Measurements from ENCODE around the gene GRIN3B.

The GRIN3B gene

DNA sequence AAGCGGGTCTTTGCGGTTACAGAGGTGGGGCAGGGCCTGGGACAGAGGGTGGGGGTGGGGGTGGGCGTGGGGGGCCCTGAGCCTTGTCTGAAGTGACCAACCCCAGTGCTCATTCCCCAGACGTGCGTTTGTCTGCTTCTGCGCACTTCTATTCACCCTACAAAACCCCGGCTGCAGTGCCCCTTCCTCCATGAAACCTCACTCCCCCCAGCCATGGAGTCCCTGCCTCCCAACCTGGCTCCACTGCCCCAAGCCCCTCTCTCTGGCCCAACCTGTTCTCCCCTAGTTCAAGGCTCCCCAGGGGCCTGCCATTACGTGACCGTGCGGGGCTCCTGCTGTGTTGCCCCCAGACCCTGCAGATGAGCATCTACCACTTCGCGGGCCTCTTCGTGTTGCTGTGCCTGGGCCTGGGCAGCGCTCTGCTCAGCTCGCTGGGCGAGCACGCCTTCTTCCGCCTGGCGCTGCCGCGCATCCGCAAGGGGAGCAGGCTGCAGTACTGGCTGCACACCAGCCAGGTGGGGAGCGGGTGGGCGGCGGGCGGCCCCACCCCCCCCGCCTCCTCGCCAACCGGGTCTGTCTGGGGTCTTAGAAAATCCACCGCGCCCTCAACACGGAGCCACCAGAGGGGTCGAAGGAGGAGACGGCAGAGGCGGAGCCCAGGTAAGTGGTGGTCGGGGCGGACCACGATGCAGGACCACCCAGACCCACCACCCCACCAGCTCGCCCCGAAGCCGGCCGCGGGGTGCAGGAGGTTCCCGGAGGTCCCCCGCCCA lies 8.2 kb downstream of the GRIN3B start:
- no peak for DNase-seq

- no peak for DNase-seq
Observed at GRCh38 chr19:1009041-1009980, 9.1 kb downstream of the GRIN3B start.

DNA sequence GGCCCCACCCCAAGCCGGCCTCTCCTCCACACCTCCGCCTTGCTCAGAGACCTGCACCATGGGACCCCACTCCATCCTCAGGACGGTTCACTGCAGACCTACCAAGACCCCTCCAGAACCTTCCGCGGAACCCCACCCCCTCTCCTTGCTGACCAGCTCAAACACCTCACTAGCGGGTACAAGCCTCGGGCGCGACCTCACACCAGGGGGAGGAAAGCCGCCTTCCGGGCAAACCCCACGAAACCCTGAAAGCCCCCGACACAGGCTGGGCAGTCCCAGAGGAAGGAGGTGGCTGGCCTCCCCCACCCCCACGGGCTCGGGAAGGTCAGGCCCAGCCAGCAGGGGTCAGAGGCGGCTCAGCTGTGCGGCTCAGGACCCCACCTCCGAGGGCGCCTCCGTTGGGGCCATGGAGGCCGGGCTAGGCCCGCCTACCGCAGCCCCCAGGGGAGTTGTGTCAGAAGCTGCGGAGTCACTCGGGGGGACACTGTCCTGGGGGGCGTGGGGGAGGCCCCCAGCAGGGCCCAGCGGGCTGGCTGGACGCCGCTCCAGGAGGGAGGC lies 9.8 kb downstream of the GRIN3B start:
- no peak for DNase-seq

DNA sequence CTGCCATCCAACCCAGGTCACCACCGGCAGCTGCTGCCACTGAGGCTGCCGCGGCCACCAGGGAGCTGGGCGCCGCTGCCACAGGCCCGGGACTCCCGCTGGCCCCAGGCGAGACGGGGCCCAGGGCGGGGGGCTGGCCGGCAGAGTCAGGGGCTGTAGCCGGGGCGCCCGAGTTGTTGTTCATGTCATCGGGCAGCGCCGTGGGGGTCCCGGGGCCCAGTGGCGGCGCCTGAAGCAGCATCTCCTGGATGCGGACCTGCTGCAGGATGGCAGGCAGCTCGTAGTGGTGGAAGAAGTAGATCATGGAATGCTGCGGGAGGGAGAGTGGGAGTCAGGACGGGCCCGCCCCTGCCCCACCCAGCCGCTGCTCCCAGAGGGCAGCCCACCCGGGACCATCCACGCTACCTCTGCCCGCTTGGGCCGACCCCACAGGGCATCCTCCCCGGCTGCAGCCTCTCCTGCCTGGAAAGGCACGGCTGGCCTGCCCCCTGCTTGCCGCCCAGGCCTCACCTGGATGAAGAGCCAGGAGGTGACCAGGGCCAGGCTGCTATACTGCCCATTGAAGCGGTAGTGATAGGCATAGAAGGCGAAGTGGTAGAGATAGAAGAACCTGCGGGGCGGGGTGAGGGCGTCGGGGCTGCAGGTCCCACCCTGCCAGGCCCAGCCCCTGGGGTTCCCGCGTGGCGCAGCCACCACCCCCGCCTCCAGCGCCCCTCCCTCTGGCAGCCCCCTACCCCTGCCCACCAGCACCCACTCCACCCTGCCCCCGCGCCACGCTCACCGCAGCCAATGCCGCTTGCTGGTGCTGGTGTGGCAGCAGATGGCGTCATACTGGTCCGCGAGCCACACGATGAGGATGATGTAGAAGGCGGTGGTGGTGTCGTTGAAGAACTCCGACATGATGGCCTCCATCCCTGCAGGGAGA lies 10.6 kb downstream of the GRIN3B start:
- no peak for DNase-seq

- DNase-seq: no peak
Observed at GRCh38 chr19:1011831-1012333, 11.7 kb downstream of the GRIN3B start.

DNA sequence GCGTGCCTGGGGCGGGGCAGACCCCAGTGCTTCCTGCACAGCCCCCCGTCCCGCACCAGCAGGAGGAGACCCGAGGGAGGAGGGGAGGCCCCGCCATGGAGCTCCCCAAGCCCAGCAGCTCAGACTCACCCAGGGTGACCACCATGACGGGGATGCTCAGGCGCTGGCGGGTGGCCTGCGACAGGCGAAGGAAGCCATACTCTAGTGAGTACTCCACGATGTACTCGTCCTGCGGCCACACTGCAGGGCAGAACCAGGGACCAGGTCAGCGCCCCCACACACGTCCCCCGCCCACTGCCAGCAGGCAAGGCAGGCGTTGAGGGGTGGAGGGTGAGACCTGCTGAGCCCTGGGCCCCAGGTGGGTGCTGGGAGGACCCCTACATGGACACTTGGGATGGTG lies 12.1 kb downstream of the GRIN3B start:
- no peak for DNase-seq

- no peak for DNase-seq
Observed at GRCh38 chr19:1013218-1013617, 13.0 kb downstream of the GRIN3B start.

GRCh38 chr19:1014161-1015060 lies 14.2 kb downstream of the GRIN3B start:
- DNase-seq: no peak

DNA sequence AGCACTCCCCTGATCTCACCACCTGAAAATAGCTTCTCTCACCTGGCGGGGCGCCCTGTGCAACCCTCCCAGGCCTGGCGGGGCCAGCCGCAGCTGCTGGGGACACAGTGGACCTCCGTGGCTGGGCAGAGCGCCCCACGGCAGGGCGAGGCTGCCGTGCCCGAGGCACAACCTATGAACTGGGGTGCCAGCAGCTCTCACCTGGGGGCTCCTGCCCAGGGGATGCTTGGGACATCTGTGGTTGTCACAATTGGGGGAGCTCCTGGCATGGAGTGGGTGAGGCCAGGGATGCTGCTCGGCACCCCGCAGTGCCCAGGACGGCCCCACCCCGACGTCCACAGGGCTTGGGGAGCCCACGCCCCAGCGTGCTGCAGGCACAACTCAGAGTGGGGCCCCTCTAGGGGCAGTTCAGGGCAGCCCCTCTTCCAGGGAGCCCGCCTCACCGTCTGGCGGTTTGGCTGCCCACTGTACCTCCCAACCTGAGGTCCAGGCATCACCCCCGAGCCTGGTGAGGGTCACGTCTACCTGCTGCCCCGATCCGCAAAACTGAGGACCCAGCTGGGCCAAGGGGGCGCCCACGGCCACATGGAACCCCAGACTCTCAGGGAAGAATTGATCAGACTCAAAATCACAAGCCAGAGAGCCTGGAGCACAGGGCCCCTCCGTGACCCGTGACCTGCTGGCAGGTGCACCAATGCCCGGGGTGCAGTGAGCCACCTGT lies 15.0 kb downstream of the GRIN3B start:
- DNase-seq: no peak

GRCh38 chr19:1015782-1016646 lies 15.8 kb downstream of the GRIN3B start:
- DNase-seq: no peak

GRCh38 chr19:1016647-1017114 lies 16.5 kb downstream of the GRIN3B start:
- no peak for DNase-seq

- no peak for DNase-seq
Observed at GRCh38 chr19:1017115-1017905, 17.1 kb downstream of the GRIN3B start.

DNA sequence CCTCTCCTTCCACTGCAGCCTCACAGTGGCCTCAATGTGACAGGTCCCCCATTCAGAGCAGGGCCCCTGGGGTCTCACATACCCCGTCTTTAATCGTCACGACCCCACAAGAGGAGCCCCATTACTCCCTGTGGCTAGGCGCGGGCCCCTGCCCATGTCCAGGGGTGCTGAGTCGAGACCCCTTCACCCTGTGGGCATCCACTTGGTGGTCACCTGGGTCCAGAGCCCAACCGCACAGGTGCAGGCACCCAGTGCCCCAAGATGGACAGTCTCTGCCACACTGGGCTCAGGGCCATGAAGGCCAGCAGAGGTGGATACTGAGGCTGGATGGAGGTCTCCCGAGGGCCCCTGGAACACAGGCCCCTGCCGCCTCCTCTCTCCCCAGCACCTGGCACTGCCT lies 17.7 kb downstream of the GRIN3B start:
- DNase-seq: no peak

DNA sequence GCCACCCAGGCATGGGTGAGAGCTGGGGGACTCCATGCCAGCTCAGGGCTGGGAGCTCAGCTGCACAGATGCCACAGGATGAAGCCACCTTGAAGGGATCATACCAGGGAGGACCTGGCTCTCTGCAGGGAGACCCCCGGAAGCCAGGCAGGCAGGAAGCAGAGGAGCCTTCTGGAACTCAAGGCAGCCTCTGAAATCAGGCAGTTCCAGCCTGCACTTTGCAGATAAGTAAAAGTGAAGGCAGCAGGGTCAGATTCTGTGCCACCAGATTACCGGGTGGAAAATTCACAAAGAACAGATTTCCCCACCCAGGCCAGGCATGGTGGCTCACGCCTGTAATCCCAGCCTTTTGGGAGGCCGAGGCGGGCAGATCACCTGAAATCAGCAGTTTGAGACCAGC lies 18.2 kb downstream of the GRIN3B start:
- no peak for DNase-seq

GRCh38 chr19:1018932-1019615 lies 18.9 kb downstream of the GRIN3B start:
- DNase-seq: no peak

GRCh38 chr19:1019616-1019961 lies 19.4 kb downstream of the GRIN3B start:
- DNase-seq: no peak

DNA sequence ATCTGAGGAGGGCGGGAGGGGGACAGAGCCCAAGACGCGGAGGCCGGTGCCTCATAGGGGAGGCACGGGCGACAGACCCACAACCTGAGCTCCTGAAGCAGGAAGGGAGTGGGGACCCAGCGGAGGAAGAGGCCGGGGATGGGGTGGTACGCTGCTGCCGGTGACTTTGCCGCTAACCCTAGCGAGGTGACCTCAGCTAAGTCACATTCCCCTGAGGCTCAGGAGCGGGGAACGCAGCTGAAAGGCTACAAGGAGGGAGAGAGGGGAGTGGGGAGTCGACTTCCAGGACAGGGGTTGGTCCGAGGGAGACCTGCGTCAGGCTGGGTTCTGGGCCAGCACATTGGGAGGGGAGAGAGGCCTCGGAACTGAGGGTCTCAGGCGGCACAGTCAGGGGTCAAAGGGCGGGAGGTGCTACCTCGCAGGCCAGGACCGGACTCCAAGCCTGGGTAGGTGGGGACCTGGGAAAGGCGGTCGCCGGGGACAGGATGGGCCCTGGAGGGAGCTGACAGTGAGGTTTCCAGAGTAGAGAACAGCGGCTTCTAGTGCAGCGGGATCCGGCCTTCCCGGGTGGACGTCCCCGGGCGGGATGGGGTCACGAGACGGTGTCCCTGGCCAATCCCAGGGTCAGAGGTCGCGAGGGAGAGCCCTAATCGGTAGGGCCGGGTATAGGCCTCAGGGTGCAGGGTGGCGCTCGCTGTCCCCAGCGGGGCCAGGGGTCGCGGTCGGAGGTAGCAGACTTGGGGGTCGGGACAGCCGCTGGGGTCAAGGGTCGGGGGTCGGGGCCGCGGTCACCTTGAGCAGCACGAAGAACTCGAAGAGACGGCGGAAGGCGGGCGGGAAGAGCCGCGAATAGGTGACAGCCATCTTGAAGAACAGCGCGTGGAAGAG lies 20.0 kb downstream of the GRIN3B start:
- no peak for DNase-seq
